Kidney tubule cell (primary cell): ENCODE results near the gene ZNF787.
"Not testable (repeated sequence)": the region's sequence is repeated elsewhere in the genome, so short reads cannot be mapped to it uniquely, and the experiment has no call there.

Experiments
- DNase-seq: peaks from one replicate; pipeline ENCODE4 v3.0.0-alpha.2; 2018; ENCODE audit warnings: low spot score

Gene ZNF787

DNA sequence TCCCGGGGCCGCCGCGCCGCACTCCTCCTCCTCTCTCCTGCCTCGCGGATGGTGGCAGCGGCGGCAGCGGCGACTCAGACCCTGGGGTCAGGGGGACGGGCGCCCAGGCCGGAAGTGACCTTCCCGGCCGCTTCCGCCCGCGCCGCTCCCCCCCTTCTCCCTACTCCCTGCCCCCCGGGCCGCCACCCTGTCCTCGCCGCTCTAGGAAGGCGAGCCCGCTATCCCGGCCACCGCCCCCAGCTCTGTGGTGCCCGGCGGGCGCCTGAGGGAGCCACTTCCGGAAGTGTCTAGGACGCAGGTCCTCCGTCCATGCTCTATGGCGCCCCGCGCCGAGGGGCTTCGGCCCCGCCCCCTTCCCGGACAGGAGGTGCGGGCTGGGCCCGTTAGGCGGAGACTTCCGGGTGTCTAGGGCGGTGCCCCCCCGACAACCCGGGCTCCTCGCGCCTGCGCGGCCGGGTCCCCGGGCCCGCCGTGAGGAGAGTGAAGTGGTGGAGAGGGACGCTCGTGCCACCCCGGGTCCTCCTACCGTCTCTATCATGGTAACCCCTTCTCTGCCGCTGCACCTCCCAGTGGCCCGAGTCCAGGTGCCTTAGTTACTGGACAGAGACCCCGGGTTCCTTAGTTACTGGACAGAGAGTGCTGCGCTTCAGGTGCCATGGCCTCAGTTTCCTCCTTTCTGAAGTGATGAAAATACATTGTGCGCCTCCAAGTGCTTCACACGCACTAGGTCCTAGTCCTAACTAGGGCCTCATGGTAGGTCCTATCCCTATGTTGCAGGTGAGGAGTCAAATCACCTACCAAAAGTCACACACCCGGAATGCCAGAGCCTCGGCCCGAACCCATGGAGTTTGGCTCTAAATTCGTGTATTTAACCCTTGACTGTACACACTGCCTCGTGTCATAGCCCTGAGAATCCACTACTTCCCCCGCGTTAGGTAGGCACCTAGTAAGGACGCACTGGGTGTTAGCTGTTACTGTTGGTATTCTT, at the start of gene ZNF787:
Gene ZNF787 (minus strand): TSS at position 116 of the 988 bp plus-strand sequence. CDS start 18,078 bp downstream, outside the sequence.
- DNase-seq: peak; percentile 98

DNA sequence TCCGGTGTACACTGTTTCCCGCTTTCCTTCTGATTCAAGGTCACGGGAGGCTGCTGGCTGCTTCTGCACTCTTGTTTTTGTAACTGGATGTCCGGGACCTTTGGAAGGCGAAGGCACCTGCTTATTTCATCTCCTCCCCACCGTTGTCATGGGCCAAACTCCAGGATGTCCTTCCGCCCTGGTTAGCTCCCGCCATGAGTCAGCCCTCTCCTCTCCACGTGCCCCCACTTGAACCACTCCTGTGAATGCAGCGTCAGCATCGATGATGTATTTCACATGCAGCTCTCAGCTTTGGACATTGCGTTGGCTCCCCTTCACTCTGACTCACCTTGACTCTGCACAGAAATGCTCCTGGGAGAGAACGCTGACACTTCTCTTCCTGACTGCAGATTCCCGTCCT, 49.2 kb upstream of the ZNF787 start:
- DNase-seq: peak; percentile 97

DNA sequence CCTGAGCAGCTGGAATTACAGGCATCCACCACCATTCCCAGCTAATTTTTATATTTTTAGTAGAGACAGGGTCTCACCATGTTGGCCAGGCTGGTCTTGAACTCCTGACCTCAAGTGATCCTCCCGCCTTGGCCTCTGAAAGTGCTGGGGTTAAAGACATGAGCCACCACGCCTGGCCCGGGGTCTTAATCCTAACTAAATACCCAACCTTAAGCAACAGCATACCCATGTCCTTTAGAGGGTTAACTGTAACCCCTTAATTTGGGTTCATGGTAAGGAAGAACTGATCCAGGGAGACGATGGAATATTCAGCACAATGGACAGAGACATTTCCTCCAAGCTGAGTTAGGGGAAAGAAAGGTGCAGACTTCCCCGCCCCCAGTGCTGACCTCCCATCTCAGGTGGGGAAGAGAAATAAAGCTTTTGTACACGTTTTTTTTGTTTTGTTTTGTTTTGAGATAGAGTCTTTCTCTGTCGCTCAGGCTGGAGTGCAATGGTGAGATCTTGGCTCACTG, 46.0 kb upstream of the ZNF787 start:
- DNase-seq: no peak

DNA sequence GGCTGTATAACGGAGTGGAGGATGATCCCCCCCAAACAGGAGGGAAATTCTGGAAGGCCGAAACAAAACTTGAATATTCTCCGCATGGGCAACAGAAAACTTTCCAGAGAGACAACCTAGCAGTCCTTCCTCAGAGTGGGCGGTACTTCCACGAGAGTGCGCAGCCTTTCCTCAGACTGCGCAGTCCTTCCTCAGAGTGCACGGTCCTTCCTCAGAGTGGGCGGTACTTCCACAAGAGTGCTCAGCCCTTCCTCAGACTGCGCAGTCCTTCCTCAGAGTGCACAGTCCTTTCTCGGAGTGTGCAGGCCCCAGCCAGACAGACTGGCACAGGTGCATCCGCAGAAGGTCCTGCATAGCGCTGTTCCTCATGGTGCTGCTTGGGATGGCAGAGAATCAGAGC, 42.0 kb upstream of the ZNF787 start:
- DNase-seq: no peak

DNA sequence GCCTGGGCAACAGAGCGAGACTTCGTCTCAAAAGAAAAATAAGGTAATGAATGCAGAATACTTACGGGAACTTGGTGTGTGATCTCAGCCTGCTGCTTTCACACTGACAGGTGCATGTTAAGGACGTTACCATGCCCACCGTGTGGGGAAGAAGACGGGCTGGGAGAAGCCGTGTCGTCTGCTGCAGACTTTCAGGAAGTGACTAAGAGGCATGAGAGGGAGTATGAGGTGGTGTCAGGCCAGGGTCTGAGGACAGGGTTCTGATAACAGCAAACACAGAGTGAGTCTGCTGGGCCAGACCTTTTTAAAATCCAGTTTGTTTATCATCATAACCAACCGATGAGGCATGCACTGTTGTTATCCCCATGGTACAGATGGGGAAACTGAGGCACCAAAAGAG, 41.2 kb upstream of the ZNF787 start:
- peak; percentile 74 for DNase-seq

DNA sequence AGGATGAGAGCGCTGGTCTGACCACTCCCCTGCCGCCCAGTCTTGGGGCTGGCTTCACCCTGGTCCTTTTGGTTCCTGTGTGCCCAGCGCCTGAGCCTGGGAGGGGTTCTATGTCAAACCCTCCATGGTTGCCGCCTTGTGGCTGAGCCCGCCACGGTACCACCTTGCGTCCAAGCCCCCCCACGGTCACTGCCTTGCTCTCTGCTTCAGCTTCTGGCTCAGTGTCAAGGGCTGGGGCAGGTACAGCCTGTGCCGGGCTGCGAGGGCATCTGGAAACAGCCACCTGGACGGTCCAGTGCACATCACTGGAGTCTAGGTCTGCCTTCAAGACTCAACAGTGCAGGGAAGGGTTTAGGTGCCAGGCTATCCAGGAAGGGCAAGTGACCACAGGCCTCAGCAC, 40.4 kb upstream of the ZNF787 start:
- DNase-seq: no peak

DNA sequence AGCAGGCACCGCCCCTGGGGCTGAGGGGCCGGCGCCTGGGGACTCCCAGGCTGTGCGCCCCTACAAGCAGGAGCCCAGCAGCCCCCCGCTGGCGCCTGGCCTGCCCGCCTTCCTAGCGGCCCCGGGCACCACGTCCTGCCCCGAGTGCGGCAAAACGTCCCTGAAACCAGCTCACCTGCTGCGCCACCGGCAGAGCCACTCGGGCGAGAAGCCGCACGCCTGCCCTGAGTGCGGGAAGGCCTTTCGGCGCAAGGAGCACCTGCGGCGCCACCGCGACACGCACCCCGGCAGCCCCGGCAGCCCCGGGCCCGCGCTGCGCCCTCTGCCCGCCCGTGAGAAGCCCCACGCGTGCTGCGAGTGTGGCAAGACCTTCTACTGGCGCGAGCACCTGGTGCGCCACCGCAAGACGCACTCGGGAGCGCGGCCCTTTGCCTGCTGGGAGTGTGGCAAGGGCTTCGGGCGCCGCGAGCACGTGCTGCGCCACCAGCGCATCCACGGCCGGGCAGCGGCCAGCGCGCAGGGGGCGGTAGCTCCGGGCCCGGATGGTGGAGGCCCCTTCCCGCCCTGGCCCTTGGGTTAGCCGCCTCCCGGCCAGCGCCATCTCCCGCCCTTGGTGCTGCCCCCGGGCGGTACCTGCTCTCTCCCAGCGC, 38.7 kb upstream of the ZNF787 start:
- no peak for DNase-seq

DNA sequence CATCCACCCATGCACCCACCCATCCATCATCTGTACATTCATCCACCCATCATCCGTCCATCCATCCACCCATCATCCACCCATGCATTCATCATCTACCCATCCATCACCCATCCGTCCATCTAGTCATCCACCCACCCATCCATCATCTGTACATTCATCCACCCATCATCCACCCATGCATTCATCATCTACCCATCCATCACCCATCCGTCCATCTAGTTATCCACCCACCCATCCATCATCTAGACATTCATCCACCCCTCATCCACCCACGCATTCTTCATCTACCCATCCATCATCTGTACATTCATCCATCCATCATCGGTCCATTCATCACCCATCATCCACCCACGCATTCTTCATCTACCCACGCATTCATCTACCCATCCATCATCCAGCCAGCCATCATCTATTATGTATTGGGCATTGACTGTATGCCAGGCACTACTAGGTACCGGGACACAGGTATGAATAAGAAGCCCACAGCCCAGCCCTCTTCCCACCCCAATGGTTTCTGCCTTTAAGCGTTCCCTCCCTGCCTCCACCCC, 38.0 kb upstream of the ZNF787 start:
- peak; percentile 47 for DNase-seq

DNA sequence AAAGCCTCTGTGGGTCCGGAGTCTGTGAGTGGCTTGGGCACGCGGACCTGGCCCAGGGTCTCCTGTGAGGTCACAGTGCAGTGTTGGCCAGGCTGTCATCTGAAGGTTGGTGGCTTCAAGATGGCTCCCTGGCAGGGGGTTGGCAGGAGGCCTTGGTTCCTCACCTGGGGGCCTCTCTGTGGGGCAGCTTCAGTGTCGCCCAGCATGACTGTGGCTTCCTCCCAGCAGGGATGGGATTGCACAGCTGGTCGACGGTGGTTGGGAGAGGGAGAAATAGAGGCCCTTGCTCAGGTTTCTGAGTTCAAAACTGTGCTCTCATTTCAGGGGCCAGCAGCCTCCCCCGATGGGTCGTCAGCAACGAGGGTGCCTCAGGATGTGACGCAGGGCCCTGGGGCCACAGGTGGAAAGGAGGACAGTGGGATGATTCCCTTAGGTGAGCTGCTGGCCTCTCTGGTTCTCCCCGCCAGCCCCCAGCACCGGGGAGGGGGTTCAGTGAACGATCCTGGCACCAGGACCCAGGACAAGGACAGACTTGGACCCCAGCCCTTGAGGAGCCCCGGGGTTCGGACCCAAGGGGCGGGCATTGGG, 37.2 kb upstream of the ZNF787 start:
- DNase-seq: no peak

DNA sequence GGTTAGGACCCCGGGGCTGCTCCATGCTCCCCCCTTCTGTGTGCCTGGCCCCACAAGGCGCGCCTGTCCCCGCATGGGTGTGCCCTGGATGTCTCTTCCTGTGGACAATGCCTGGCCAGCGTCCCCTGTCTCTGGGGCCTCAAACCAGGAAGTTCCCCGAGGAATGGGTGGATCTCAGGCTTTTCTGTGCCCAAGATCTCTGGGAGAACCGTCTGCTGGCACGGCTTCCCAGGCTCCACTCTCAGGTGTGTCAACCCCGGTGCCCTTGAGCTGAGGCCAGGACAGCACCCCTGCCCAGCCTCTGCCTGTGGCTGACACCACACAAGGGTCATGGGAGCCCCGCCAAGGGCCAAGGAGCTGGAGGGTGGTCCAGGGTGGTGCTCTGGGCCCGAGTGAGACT, 35.7 kb upstream of the ZNF787 start:
- no peak for DNase-seq

DNA sequence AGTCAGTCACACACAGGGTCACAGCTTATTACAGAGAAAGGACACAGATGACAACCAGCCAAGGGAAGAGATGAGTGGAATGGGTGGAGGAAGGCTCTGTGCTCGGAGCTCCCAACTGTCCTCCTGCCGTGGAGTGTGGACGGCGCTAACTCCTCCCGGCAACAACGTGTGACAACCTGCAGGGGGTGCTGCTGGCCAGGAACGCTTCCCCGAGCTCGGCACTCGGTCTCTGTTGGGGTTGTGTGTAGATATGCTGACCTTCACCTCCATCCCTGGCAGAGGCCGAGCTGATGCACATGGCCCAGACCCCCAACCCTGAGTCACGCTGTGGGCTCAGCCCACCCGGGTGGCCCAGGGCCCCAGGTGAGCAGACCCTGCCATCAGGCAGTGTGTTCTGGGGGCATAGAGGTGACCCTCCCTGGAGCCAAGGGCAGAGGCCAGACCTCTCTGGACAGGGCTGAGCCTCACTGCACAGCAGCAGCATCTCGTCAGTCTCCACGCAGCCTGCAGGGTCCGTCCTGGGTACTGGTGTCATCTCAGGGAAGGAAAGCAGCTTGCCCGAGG, 34.1 kb upstream of the ZNF787 start:
- no peak for DNase-seq

DNA sequence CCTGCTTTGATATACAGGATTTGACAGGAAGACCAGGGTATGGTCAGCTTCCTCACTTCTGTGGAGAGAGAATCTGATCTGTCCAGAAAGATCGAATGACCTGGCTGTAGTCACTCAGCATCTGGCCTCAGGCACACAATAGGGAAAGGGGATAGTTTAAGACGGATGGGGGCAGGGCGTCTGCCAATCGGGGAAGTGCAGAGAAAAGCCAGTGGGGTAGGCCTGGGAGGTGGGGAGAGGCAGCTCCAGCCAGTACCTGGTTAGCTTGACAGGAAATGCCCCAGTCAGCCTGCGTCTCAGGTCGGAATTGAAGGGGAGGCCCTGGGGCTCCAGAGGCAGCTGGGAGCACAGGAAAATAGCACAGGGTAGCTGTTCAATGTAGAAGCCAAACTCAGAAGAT, 32.4 kb upstream of the ZNF787 start:
- DNase-seq: no peak

DNA sequence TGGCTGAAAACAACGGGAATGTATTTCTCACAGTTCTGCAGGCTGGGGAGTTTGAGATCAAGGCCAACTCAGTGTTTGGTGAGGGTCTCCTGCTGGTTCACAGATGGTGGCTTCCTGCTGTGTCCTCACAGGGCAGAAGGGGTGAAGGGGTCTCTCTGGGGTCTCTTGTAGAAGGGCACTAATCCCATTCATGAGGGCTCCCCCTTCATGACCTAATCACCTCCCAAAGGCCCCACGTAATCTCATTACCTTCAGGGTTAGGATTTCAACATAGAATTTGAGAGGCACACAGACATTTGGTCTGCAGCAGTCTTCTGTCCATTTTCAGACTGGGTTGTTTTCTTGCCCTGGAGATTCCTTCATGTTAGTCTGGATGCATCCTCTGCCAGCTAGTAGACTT, 31.5 kb upstream of the ZNF787 start:
- no peak for DNase-seq

DNA sequence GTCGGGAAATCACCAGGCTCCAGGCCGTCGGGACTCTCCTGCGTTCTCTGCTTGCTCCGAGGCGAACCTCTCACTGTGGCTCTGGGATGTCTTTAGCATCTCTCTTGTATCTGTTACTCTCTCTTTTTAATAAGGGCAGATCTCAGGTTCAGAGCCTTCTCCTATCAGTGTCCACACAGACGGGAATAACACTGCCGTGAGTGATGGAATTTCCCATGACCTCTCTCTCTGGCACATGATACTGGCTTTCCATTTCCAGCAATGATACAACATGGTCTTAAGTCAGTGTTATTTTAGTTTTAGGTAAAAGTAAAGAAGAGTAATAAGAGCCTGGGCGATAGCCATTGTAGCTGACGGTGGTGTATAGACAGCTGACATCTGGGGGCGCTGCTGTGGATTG, 29.3 kb upstream of the ZNF787 start:
- DNase-seq: no peak

DNA sequence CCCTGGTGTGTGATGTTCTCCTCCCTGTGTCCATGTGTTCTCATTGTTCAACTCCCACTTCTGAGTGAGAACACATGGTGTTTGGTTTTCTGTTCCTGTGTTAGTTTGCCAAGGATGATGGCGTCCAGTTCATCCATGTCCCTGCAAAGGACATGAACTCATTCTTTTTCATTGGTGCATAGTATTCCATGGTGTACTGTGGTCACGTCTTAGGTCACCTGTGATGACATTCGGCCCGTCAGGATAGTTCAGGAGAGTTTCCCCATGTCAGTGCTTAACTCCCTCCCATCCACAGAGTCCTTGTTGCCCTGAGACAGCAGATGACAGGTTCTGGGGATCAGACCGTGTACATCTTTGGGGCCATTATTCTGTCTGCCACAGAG, 28.6 kb upstream of the ZNF787 start:
- no peak for DNase-seq

DNA sequence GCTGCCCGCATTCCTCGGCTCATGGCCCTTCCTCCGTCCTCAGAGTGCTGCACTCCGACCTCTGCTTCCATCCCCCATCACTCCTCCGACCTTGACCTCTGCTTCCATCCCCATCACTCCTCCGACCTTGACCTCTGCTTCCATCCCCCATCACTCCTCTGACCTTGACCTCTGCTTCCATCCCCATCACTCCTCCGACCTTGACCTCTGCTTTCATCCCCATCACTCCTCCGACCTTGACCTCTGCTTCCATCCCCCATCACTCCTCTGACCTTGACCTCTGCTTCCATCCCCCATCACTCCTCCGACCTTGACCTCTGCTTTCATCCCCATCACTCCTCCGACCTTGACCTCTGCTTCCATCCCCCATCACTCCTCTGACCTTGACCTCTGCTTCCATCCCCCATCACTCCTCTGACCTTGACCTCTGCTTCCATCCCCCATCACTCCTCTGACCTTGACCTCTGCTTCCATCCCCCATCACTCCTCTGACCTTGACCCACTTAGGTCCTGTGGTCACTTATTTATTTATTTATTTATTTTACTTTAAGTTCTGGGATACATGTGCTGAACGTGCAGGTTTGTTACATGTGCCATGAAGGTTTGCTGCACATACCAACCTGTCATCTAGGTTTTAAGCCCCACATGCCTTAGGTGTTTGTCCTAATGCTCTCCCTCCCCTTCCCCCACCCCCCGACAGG, 28.0 kb upstream of the ZNF787 start:
- not testable (repeated sequence) for DNase-seq

DNA sequence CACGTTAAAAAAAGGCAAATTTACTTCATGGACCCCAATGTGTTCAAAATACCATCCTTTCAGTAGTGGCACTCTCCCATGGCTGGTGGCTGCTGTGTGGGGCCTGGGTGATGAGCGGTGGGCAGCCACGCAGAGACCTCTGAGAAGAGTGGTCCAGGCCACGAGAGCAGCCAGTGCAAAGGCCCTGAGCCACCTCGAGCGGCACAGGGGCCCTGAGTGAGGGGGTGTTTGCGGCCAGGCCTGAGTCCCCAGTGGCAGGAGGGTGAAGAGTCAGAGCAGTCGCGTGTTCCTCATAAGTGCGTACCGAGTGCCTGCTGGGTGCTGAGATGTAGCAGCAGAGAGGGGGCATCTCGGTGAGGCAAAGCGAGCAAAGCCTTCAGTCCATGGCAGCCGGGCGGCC, 27.0 kb upstream of the ZNF787 start:
- no peak for DNase-seq

DNA sequence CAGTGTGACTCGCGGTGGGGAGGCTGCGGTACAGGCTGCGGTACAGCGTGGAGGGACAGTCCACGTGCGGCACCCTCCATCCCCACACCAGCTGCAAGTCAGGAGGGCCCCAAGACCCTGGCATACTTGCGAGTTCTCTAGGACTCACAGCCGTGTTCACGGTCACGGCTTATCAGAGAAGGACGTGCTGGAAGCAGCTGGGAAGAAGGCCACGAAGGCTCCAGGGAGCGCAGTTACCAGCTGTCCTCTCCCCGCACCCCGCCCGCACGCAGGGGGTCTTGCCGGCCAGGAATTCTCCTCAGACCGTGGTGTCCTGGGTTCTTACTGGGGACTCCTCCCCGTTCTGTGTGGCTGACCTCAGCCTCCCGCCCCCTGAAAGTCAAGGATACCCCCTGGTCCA, 26.2 kb upstream of the ZNF787 start:
- no peak for DNase-seq

DNA sequence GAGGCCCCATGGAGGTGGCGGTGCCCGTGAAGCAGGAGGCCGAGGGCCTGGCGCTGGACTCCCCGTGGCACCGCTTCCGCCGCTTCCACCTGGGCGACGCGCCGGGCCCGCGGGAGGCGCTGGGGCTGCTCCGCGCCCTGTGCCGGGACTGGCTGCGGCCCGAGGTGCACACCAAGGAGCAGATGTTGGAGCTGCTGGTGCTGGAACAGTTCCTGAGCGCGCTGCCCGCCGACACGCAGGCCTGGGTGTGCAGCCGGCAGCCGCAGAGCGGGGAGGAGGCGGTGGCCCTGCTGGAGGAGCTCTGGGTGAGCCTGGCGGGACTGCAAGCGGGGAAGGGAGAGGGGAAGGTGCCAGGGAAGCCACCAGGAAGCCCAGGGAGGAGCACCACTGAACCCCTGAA, 25.8 kb upstream of the ZNF787 start:
- no peak for DNase-seq

DNA sequence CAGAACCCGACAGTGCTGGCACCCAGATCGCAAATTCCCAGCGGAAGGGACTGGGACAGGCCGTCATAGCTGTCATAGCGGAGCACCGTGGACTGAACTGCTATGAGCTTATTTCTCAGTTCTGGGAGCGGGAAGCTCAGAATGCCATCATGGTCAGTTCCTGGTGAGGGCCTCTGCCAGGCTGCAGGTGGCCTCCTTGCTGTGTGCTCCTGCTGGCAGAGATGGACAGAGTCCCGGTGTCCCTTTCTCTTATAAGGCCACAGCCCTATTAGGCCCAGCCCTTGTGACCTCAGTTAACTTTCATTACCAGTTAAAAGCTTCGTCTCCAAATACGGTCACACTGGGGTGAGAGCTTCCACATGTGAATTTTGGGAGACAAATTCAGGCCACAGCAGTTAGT, 24.6 kb upstream of the ZNF787 start:
- no peak for DNase-seq

DNA sequence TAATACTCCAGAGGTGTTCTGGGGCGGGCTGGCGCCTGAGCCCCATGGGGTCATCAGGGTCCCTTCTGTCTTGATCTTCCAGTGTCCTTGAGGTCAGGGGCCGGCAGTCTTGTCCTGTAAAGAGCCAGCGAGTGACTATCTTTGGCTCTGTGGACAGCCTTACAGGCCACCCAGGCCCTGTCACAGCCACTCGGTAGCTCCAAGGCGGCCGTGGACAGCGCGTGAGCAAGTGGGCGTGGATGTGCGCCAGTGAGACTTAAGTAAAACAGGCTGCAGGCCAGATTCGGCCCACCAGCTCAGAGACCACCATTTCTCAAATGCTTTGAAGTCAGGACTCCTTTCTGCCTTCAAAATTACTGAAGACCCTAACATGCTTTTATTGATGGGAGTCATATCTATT, 23.7 kb upstream of the ZNF787 start:
- DNase-seq: no peak

DNA sequence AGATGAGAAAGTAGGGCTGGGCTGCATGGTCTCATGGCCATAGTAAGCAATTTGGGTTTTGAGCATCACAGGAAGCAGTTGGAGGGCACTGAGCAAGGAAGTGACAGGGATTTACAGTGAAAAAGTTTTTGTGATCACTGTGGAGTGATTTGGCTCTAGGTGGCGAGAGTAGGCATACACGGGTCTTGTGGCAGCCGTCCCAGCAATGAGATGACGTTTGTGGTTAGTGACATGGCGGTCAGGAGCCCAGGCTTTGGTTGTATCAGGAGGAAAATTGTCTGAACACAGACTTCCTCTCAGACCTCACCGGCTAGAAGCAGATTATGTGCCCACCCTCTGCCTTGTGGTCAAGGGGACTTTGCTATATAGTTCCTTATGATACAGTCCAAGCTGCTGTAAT, 23.3 kb upstream of the ZNF787 start:
- no peak for DNase-seq
